ENCODE data around the gene COL12A1. TPM values are rescaled to one million over a fixed set of nuclear protein-coding genes. Genes with fewer than 3 reads are reported as not detected.

The COL12A1 gene
- total RNA-seq (2021) (9.3 and 9.5 TPM in 2 replicates), Bru-seq, nascent RNA (percentile 54 among the genes with signal in this experiment), BruChase-seq, experiment 1, labeled RNA remaining after a 2-hour chase (percentile 52 among the genes with signal in this experiment), BruChase-seq, experiment 2, labeled RNA remaining after a 6-hour chase (percentile 54 among the genes with signal in this experiment)
- long read RNA-seq, partial matches to known transcripts: 7 of 12 reads
- long read RNA-seq, other reads (novel, unspliced or antisense): 5 of 12 reads

- H3K9me3 ChIP-seq (ENCODE audit: low read depth, low read length, poor library complexity, severe bottlenecking): no peaks in the 10 kb centered on the region
- peak within 1 kb of the TSS; percentile 53 for H3K4me3 ChIP-seq (ENCODE audit: low read depth, low read length, poor library complexity, severe bottlenecking)
- H3K4me1 ChIP-seq (ENCODE audit: insufficient read depth, low read length, poor library complexity, severe bottlenecking): peaks cover 19% of the 10 kb centered on the region
- CTCF ChIA-PET: interaction anchor here (0.5 to 2.5 kb wide), 2 partner anchors 1115 to 1236 kb away, joined by 3 to 6 read pairs; no protein-coding TSS in a partner anchor
- peak; percentile 75 for DNase-seq (ENCODE audit: low spot score)
- no peak within 1 kb of the TSS for H3K27ac ChIP-seq (ENCODE audit: low read depth, low read length, poor library complexity, severe bottlenecking)
- H3K27me3 ChIP-seq (replicated peaks; ENCODE audit: insufficient read depth, low read depth, low read length, poor library complexity): peaks cover 22% of the 10 kb centered on the region
- POLR2A ChIA-PET (ENCODE audit: low non-redundant PET): no interaction called here
- intact Hi-C loops (cut with micrococcal nuclease; ENCODE audit: unreplicated experiment): loop anchor here (2.0 to 10.0 kb wide), 3 partner anchors 461 to 795 kb away; no protein-coding TSS in a partner anchor
- BruUV-seq (replicated peaks): no TSS peak
- no peaks in the 10 kb centered on the region for H3K36me3 ChIP-seq (ENCODE audit: insufficient read depth, low read length, poor library complexity, severe bottlenecking)
- TF ChIP-seq EZH2 (IDR thresholded peaks at IDR 0.05; ENCODE audit: borderline replicate concordance, low read depth, low read length, poor library complexity, severe bottlenecking) (peak; percentile 4), CTCF (conservative IDR thresholded peaks at IDR 0.05; ENCODE audit: low read depth, low read length) (no peak)
These were observed at the start of gene COL12A1 for GRCh38 chr6:75205776-75206575. TSS of gene COL12A1 (minus strand) at chr6:75206053. CDS start at chr6:75202792, 3,261 bp downstream.

- BruUV-seq (replicated peaks): no TSS peak
- Histone ChIP-seq H3K27me3 (replicated peaks; ENCODE audit: insufficient read depth, low read depth, low read length, poor library complexity) (no peaks in the 10 kb centered on the region), H3K27ac (ENCODE audit: low read depth, low read length, poor library complexity, severe bottlenecking) (no peak overlapping the region), H3K4me1 (ENCODE audit: insufficient read depth, low read length, poor library complexity, severe bottlenecking) (no peaks in the 10 kb centered on the region), H3K4me3 (ENCODE audit: low read depth, low read length, poor library complexity, severe bottlenecking) (no peak overlapping the region), H3K36me3 (ENCODE audit: insufficient read depth, low read length, poor library complexity, severe bottlenecking) (no peaks in the 10 kb centered on the region), H3K9me3 (ENCODE audit: low read depth, low read length, poor library complexity, severe bottlenecking) (no peaks in the 10 kb centered on the region)
- no peak for TF ChIP-seq EZH2 (IDR thresholded peaks at IDR 0.05; ENCODE audit: borderline replicate concordance, low read depth, low read length, poor library complexity, severe bottlenecking)
- TF ChIP-seq CTCF (conservative IDR thresholded peaks at IDR 0.05; ENCODE audit: low read depth, low read length): no peak
- ChIA-PET POLR2A (ENCODE audit: low non-redundant PET) (no interaction called here), CTCF (interaction anchor here (1.2 kb wide), 1 partner anchor 41 kb away, joined by 3 read pairs; no protein-coding TSS in a partner anchor)
- intact Hi-C loops (cut with micrococcal nuclease; ENCODE audit: unreplicated experiment): no loop called here
- no peak for DNase-seq (ENCODE audit: low spot score)
These were observed 44.7 kb upstream of the COL12A1 start for GRCh38 chr6:75250552-75250951.

GRCh38 chr6:75249837-75250236 lies 44.0 kb upstream of the COL12A1 start:
- no peak overlapping the region for H3K27ac ChIP-seq (ENCODE audit: low read depth, low read length, poor library complexity, severe bottlenecking)
- ChIA-PET POLR2A (ENCODE audit: low non-redundant PET) (no interaction called here), CTCF (interaction anchor here (1.2 kb wide), 1 partner anchor 41 kb away, joined by 3 read pairs; no protein-coding TSS in a partner anchor)
- H3K4me3 ChIP-seq (ENCODE audit: low read depth, low read length, poor library complexity, severe bottlenecking): no peak overlapping the region
- H3K27me3 ChIP-seq (replicated peaks; ENCODE audit: insufficient read depth, low read depth, low read length, poor library complexity): no peaks in the 10 kb centered on the region
- H3K9me3 ChIP-seq (ENCODE audit: low read depth, low read length, poor library complexity, severe bottlenecking): no peaks in the 10 kb centered on the region
- DNase-seq (ENCODE audit: low spot score): no peak
- intact Hi-C loops (cut with micrococcal nuclease; ENCODE audit: unreplicated experiment): no loop called here
- BruUV-seq (replicated peaks): no TSS peak
- TF ChIP-seq EZH2 (IDR thresholded peaks at IDR 0.05; ENCODE audit: borderline replicate concordance, low read depth, low read length, poor library complexity, severe bottlenecking) (no peak), CTCF (conservative IDR thresholded peaks at IDR 0.05; ENCODE audit: low read depth, low read length) (no peak)
- no peaks in the 10 kb centered on the region for H3K4me1 ChIP-seq (ENCODE audit: insufficient read depth, low read length, poor library complexity, severe bottlenecking)
- H3K36me3 ChIP-seq (ENCODE audit: insufficient read depth, low read length, poor library complexity, severe bottlenecking): no peaks in the 10 kb centered on the region
